NT2/D1 (cell line): ENCODE results near the gene KLHL21.
"Not testable (repeated sequence)": the region's sequence is repeated elsewhere in the genome, so short reads cannot be mapped to it uniquely, and the experiment has no call there.

Experiments used
- SUZ12 ChIP-seq: IDR thresholded peaks from 2 replicates; pipeline ENCODE4 v1.6.1; 2011; ENCODE audit not compliant: insufficient read length, insufficient read depth; ENCODE audit errors: extremely low read depth
- YY1 ChIP-seq: IDR thresholded peaks from 2 replicates; pipeline ENCODE4 v1.6.1; 2011; ENCODE audit not compliant: insufficient read length, insufficient read depth
- ZNF274 ChIP-seq: IDR thresholded peaks from 2 replicates; pipeline ENCODE4 v1.6.1; 2011; ENCODE audit warnings: mild to moderate bottlenecking, low read depth, low read length

DNA sequence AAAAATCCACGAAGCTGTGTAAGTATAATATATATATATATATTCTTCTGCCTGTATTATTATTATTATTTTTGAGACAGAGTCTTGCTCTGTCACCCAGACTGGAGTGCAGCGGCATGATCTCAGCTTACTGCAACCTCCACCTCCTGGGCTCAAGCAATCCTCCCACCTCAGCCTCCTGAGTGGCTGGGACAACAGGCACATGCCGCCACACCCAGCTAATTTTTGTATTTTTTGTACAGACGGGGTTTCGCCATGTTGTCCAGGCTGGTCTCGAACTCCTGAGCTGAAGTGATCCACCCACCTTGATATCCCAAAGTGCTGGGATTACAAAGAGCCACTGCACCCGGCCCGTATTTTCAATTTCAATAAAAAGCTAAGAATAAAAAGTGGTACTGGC is 2.7 kb downstream of the KLHL21 start:
- not testable (repeated sequence) for TF ChIP-seq YY1, ZNF274, SUZ12
